Globus pallidus (tissue), 1 donor: ENCODE measurements around the gene KCNMA1.

Source experiments
- DNase-seq: peaks from one replicate; pipeline ENCODE4 v3.0.0-alpha.2; 2015; ENCODE audit warnings: low spot score

Gene KCNMA1

DNA sequence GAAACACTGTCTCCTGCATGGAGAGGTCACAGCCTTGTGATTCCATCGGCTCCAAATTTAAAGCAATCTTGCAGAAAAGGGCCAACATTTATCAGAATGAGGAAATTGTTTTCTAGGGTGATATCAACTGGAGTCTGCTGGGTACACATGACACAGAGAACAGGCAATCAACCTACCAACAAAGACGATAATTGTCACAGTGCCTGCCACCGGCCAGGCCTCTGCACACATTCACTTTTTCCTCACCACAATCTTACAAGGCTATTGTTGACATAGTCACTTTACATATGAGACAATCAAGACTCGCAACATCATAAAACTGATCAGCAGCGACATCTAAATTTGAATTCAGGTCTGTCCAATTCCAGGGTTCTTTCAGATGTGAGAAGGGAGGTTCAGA lies 189.4 kb downstream of the KCNMA1 start:
- peak; percentile 61 for DNase-seq

DNA sequence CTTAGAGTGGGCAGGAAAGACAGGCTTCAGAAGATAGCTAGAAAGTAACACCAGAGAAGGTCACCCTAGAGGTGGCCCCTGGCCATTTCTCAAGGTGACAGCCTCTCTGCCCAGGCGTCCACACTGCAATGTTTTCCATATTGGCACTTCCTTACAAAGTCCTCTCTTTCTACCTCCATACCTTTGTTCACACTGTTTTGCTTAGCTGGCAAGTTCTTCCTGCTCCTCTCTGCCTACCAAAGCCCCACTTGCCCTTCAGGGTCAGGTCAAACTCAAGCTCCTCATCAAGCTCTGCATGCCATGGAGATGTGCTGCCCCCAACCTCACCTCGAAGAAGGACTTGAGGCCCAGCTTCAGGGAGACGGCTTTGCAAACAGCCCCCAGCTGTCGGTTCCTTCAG lies 190.9 kb downstream of the KCNMA1 start:
- no peak for DNase-seq

DNA sequence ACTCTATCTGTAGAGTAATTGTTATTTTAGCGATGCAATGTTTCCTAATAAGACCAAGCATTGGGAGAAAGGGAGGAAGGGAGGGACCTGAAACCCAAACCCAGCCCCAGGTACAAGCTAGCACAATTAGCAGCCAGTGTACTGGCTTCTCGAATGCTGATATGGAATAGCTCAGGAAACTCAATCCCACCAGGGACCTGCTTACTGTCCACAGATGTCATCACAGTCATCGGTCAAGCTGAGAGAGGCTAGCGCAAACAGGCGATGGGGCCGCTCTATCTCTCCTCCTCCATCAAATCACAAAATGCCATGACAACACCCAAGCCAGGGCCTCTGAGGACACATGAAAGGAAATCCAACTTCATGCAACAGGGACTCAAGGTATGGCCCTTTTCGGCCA lies 192.1 kb downstream of the KCNMA1 start:
- DNase-seq = no peak

- DNase-seq = no peak
Observed at GRCh38 chr10:77444041-77444440, 193.6 kb downstream of the KCNMA1 start.

DNA sequence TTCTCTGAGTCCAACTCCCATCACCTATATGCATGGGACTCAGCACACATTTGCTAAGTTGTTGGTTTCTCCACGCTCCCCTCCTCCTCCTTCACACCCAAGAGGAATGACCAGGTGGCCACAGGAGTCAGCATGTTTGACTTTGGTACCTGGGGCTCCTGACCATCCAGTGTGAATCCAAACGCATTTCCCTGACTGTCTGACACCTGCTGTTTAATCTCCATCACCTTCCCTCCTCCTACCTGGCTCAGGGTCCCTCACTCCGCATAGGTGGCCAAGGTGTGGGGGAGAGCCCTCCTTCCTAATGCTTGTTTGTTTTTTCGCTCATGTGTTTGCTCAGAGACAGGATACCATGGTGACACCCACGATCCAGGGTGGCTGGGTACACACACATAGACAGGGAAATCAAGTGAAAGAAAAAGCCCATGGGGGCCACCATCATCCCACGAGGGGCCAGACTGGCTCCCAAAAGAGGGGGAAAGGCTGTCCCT lies 194.9 kb downstream of the KCNMA1 start:
- no peak for DNase-seq

DNA sequence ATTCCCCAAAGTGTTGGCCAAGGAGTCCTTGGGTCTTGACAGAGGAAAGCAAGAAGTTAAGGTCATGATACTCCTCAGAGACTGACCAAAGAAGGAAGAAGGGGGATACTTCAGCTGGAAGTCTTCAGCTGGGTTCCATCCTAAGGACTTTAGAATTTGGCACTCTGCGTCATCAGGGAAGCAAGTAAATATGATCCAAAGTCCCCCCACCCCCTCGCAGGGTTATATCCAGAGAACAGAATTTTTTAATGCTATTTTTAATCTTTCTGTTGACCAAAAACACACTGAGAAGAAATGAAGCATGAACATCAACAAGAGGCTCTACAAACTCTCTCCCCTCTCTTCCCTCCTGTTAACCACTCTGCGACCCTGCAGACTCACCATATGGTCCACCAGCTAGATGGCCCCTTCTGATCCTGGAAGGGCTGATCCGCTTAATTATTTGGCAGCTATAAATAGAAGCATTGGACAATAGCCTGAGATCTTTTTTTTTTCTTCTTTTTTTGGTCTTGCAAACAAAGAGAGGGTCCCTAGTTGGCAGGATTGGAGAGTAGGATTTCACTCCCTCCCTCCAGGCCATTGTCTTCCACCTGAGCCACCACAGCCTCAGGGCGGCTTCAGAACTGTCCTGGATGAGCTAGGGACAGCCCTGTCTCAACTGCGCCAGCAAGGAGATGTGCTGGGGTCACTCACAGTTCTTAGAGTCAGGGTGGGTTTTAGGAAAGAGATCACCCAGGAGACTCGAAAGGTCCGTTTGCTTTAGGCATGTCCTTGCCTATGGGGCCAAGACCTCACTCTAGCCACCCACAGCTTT lies 196.0 kb downstream of the KCNMA1 start:
- no peak for DNase-seq

- no peak for DNase-seq
Observed at GRCh38 chr10:77436257-77436975, 201.2 kb downstream of the KCNMA1 start.

- no peak for DNase-seq
Observed at GRCh38 chr10:77433546-77433945, 204.1 kb downstream of the KCNMA1 start.

GRCh38 chr10:77431980-77432797 lies 205.4 kb downstream of the KCNMA1 start:
- DNase-seq = no peak

- DNase-seq = no peak
Observed at GRCh38 chr10:77431209-77431611, 206.4 kb downstream of the KCNMA1 start.

DNA sequence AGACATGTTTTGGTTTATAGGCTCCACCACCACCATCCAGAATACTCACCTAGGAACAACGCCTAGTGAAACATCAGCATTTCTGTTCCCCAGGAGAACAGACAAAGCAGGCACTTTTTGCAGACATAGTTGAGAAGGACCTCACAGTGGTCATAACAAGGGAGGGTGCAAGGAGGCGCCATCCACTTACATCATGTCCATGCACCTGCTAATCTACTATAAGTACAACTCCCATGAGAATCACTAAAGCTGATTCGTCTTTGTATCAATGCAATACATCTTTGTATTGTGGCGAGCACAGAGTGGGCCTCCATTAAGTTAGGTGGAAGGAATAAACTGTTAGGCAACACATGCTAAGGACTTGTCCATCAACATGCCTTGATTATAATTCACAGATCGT lies 207.1 kb downstream of the KCNMA1 start:
- DNase-seq = no peak

GRCh38 chr10:77428691-77429395 lies 208.8 kb downstream of the KCNMA1 start:
- peak; percentile 18 for DNase-seq

DNA sequence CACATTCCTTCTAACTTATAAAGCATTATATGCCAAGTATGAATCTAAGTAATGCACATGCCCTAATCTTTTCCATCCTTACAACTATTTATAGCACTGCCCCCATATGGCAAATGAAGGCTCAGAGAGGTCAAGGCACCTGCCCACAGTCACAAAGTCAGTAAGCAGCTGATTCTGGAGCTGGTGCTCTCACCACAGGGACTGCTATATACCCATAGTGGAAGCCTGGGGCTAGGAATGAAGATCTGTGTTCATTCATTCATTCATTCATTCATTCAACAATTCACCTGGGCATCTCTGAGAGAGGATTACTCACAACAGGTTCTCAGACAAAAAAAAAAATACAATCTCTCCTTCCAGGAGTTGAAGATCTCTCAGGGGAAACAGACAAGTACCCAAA lies 213.4 kb downstream of the KCNMA1 start:
- DNase-seq = no peak

GRCh38 chr10:77422491-77423338 lies 214.9 kb downstream of the KCNMA1 start:
- no peak for DNase-seq

DNA sequence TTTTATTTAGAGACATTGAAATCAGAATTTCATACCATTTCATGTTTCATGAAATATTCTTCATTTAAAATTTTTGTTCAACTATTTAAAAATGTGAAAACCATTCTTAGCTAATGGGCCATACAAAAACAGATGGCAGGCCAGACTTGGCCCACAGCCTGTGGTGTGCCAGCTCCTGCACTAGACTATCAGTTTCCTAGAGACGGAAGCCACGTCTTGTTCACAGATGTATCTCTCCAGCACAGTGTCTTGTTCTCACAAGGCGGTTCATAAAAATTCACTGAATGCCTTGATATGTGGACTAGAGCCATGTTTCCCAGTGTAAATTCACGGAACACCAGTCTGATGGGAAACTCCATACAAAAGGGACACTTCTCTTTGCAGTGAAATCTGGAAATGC lies 216.0 kb downstream of the KCNMA1 start:
- no peak for DNase-seq

DNA sequence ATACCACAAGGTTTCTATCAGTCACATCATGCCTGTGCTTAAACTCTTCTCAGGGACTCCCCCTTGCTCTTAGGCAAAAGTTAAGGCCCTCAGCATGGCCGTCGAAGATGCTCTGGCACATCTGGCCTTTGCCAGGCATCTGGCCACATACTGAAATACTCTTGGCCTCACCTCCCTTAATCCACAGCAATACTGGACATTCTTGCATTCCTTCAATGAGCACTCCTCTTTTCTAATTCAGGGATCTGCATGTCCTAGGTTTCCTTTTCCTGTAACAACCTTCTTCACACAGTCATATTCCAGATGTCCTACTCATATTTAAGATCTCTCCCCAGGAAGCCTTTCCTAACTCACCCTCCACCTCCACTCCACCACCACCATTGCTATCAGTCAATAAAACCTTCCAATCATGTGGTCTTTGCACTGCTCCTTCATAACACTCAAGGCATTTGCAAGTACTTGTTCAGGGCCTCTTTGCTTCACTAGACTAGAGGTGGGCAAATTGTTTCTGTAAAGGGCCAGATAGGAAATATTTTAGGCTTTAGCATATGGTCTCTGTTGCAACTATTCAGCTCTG lies 216.6 kb downstream of the KCNMA1 start:
- DNase-seq = no peak

DNA sequence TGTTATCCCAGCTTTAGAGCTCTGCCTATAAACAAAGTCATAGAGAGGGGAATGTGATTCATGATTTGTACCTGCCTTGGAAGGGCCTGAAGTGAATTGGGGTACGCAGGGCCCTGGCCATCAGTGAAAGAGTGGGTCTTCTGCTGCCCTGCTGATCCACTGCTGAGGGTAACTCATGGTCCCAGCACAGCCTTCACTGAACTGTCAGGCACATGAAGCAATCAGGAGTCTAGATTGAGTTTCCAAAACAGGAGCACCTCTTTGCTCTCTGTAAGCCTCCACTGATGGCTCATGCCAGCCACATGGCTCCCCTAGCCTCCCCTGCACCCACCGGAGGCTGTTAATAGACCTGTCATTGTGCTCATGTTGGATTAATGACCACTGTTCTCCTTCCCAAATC lies 217.6 kb downstream of the KCNMA1 start:
- DNase-seq = no peak

DNA sequence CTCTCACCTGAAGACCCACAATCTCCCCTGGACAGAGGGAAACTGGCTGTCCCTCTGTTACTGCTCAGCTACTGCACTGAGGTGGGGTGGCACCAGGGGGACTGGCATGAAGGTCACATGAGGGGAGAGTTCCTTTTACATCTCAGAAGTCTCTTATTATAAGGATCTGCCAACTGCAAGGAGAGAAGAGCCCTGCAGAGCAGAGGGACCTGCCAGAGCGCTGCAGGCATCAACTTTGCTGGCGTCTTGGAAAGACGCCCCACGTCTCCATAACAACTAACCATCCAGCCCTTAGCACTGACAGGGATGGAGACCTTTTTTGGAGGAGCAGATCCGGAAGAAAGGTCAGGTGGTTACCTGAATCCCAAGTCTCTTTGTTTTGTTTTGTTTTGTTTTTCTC lies 218.6 kb downstream of the KCNMA1 start:
- peak; percentile 12 for DNase-seq

- DNase-seq = no peak
Observed at GRCh38 chr10:77417806-77418640, 219.6 kb downstream of the KCNMA1 start.

DNA sequence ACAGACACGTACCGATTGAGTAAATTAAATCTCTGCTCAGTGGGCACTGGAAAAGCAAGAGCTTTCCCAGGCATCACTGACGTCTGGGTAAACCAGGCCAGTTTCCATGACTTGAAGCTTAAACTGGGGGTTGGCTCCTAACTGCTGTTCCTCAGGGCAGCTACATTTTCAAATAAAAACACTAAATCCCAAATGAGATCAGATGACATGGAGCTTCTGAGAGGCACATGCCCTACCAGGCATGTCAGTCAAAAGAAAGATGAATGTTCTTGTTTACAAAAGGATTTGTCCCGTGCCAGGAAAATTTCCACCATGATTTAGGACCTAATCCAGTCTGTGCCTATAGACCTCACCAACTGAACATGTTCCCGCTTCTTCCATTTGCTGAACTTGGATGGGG lies 220.2 kb downstream of the KCNMA1 start:
- DNase-seq = no peak
